Adrenal gland (tissue), 5 donors: Measurements from ENCODE around the gene FNDC3B.

Experiments
- POLR2A ChIP-seq, 2 donors: fragments of 450-650 bp; IDR thresholded peaks; one replicate each; pipeline ENCODE4 v1.6.1; 2017; ENCODE audit warnings: antibody characterized with exemption in 2 of 2, mild to moderate bottlenecking in 2 of 2, moderate library complexity in 1 of 2
- TF ChIP-seq, protein P1 (sequence below), 6 experiments: fragments of 450-650 bp in 4 of 6; fragments of 200-600 bp in 2 of 6; sonication (generic) in 1 of 6; IDR thresholded peaks; 1 replicate in 5 of 6; 2 replicates in 1 of 6; pipeline versions ENCODE4 v1.5.1 to v1.8.0; 2016 to 2021; ENCODE audit warnings: antibody characterized with exemption in 6 of 6, mild to moderate bottlenecking in 2 of 6, moderate library complexity in 1 of 6
- donor health status: DM: no; HTN: no; CAD: no.

DNA sequence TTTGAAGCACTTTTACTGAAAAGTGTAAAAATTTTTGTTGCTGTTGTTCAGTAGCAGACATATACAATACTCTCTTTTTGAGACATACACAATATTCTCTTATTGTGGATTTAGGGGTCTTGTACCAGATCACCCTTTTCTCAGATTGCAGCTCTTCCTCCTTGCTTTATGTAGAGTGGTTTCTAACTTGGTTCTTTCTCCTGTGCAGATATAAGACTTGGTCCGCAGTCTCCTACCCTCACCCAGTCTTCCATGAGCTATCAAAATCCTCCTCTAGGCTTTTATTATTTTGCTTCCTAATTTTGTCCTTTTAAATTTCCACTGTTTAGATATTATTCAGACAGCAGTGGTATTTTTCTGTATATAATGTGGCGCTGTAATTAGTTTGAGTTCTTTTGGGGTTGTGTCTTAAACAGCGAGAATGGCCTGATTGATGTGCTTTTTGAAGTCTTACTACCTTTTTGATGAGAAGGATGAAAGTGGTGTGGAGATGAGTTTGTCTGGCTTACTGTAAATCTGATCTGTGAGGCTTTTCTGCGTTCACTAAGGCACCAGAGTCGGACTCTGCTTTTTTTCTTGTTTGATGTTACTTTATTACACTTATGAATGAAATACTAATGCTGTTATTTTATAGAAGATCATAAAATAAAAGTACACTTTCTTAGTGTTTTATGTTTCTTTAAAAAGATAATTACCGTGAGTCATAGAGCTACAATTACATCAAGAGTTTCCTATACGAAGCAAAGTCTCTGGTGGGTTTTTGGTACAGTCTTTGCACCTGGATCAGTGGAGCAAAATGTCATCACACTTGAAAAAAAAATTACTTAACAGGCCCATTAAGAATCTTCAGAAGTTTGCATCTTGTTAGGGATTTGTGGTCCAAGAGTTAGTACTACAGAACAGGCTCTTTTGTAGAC, 27.8 kb downstream of the FNDC3B start:
- TF ChIP-seq, protein P1, sequence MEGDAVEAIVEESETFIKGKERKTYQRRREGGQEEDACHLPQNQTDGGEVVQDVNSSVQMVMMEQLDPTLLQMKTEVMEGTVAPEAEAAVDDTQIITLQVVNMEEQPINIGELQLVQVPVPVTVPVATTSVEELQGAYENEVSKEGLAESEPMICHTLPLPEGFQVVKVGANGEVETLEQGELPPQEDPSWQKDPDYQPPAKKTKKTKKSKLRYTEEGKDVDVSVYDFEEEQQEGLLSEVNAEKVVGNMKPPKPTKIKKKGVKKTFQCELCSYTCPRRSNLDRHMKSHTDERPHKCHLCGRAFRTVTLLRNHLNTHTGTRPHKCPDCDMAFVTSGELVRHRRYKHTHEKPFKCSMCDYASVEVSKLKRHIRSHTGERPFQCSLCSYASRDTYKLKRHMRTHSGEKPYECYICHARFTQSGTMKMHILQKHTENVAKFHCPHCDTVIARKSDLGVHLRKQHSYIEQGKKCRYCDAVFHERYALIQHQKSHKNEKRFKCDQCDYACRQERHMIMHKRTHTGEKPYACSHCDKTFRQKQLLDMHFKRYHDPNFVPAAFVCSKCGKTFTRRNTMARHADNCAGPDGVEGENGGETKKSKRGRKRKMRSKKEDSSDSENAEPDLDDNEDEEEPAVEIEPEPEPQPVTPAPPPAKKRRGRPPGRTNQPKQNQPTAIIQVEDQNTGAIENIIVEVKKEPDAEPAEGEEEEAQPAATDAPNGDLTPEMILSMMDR (IDR thresholded peaks at IDR 0.05): no peak
- TF ChIP-seq POLR2A (IDR thresholded peaks at IDR 0.05): no peak
